Loucy (cell line): ENCODE results near the gene TNP2.
A peak's percentile ranks its signal among the peaks of the same experiment; 100 is the strongest.

Experiments used
- H2AFZ ChIP-seq: fragments of 200-600 bp; sonication (generic); 2 replicates; pipeline ENCODE4 v1.6.0; 2016; ENCODE audit warnings: antibody characterized with exemption, mild to moderate bottlenecking, low read length, moderate library complexity
- H3F3A ChIP-seq: fragments of 200-600 bp; 2 replicates; pipeline ENCODE4 v1.6.0; 2016; ENCODE audit warnings: antibody characterized with exemption, low read depth, mild to moderate bottlenecking
- H3K27me3 ChIP-seq: fragments of 200-600 bp; sonication (generic); 2 replicates; pipeline ENCODE4 v1.6.1; 2014; ENCODE audit warnings: low read length, mild to moderate bottlenecking; ENCODE audit not compliant: insufficient read depth, poor library complexity, severe bottlenecking
- H3K36me3 ChIP-seq: fragments of 200-600 bp; sonication (generic); 2 replicates; pipeline ENCODE4 v1.6.1; 2016; ENCODE audit warnings: low read length; ENCODE audit not compliant: insufficient read depth
- H3K4me1 ChIP-seq: fragments of 200-600 bp; sonication (generic); 2 replicates; pipeline ENCODE4 v1.5.1; 2014; ENCODE audit warnings: low read length, mild to moderate bottlenecking; ENCODE audit not compliant: insufficient read depth, poor library complexity, severe bottlenecking
- H3K4me2 ChIP-seq: fragments of 200-600 bp; sonication (generic); 2 replicates; pipeline ENCODE4 v1.6.0; 2014; ENCODE audit warnings: antibody characterized with exemption, low read length, low read depth, mild to moderate bottlenecking; ENCODE audit not compliant: poor library complexity, severe bottlenecking
- H3K4me3 ChIP-seq: fragments of 200-600 bp; sonication (generic); 2 replicates; pipeline ENCODE4 v1.5.1; 2014; ENCODE audit warnings: low read length, mild to moderate bottlenecking, mixed read lengths; ENCODE audit not compliant: poor library complexity, severe bottlenecking
- H3K79me2 ChIP-seq: fragments of 200-600 bp; sonication (generic); 2 replicates; pipeline ENCODE4 v1.6.1; 2014; ENCODE audit warnings: low read length; ENCODE audit not compliant: insufficient read depth
- H3K9ac ChIP-seq: fragments of 200-600 bp; sonication (generic); 2 replicates; pipeline ENCODE4 v1.6.0; 2014; ENCODE audit warnings: mild to moderate bottlenecking, low read depth, low read length, moderate library complexity; ENCODE audit not compliant: poor library complexity, severe bottlenecking
- H3K9me2 ChIP-seq: fragments of 200-600 bp; sonication (generic); replicated peaks from 2 replicates; pipeline ENCODE4 v1.6.1; 2016; ENCODE audit warnings: low read depth, low read length, mixed read lengths
- H3K9me3 ChIP-seq: fragments of 200-600 bp; sonication (generic); 2 replicates; pipeline ENCODE4 v1.6.1; 2014; ENCODE audit warnings: mild to moderate bottlenecking, antibody characterized with exemption, low read length, low read depth; ENCODE audit not compliant: insufficient read depth
- H4K20me1 ChIP-seq: fragments of 200-600 bp; sonication (generic); 2 replicates; pipeline ENCODE4 v1.6.0; 2014; ENCODE audit warnings: antibody characterized with exemption, low read length, mild to moderate bottlenecking; ENCODE audit not compliant: insufficient read depth, poor library complexity, severe bottlenecking
- EZH2phosphoT487 ChIP-seq: fragments of 200-600 bp; IDR thresholded peaks from 2 replicates; pipeline ENCODE4 v1.6.1; 2018; ENCODE audit warnings: antibody characterized with exemption, mild to moderate bottlenecking, moderate library complexity, borderline replicate concordance
- TF ChIP-seq, protein P1 (sequence below): fragments of 200-600 bp; sonication (generic); conservative IDR thresholded peaks from 2 replicates; pipeline ENCODE4 v1.5.1; 2014; ENCODE audit warnings: mild to moderate bottlenecking, antibody characterized with exemption, low read length

TNP2 gene

DNA sequence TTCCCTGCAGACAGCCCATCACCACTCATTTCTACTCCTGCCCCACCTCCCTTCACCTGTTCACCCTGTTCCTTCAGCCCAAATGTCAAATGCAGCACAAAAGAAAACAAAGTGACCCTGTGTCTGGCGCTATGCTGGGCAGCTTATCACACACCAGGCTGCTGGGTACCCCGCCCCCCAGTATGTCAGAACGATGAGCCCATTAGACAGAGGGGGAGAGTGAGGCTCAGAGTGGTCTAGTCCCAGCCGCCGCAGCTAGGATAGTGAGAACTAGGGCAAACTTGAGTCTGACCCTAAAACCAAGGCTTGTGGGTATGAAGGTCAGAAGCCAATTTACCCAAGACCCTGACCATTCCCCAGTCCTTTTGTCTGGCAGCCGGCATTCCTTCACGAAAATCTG, 4.0 kb downstream of the TNP2 start:
- no peaks in the 10 kb centered on the region for H3K79me2 ChIP-seq
- H3F3A ChIP-seq = no peaks in the 10 kb centered on the region
- no peak for TF ChIP-seq EZH2phosphoT487
- TF ChIP-seq, protein P1, sequence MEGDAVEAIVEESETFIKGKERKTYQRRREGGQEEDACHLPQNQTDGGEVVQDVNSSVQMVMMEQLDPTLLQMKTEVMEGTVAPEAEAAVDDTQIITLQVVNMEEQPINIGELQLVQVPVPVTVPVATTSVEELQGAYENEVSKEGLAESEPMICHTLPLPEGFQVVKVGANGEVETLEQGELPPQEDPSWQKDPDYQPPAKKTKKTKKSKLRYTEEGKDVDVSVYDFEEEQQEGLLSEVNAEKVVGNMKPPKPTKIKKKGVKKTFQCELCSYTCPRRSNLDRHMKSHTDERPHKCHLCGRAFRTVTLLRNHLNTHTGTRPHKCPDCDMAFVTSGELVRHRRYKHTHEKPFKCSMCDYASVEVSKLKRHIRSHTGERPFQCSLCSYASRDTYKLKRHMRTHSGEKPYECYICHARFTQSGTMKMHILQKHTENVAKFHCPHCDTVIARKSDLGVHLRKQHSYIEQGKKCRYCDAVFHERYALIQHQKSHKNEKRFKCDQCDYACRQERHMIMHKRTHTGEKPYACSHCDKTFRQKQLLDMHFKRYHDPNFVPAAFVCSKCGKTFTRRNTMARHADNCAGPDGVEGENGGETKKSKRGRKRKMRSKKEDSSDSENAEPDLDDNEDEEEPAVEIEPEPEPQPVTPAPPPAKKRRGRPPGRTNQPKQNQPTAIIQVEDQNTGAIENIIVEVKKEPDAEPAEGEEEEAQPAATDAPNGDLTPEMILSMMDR = no peak
- no peaks in the 10 kb centered on the region for H3K27me3 ChIP-seq
- H2AFZ ChIP-seq = no peak overlapping the region
- no peaks in the 10 kb centered on the region for H4K20me1 ChIP-seq
- no peaks in the 10 kb centered on the region for H3K9me3 ChIP-seq
- H3K4me1 ChIP-seq = no peaks in the 10 kb centered on the region
- no peak overlapping the region for H3K9ac ChIP-seq
- H3K4me3 ChIP-seq = no peak overlapping the region
- H3K36me3 ChIP-seq = no peaks in the 10 kb centered on the region
- no peaks in the 10 kb centered on the region for H3K9me2 ChIP-seq
- H3K4me2 ChIP-seq = no peak overlapping the region

DNA sequence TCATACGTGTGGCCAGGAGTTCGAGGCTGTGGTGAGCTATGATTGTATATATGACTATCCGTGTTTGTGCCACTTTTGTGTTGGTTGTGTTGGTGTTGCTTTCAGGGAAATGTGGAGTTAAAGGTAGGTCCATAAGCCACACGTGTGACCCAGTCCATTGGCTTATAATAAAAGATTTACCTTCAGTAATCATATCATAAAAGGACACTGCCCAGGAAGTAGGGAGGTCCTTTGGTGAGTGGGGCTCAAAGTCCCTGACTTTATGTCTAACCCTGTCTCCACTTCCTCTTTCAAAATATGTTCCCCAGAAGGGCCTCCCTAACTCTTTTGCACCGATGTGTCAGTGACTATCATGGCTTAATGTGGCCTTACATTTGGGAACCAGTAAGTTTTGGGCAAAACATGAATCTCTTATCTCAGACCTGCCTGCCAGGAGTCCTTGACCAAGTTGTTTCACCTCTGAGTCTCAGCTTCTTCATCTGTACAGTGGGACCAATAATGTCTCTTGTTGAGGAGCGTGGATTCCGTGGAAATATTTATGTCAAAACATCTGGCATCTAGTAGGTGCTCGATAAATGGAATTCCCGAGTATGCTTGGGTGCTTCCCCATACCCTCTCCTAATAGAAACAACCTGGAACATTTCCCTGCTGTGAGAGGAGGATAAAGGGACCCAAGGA, 4.8 kb downstream of the TNP2 start:
- no peak for TF ChIP-seq EZH2phosphoT487
- TF ChIP-seq, protein P1 = no peak
- Histone ChIP-seq H3K9ac (no peak overlapping the region), H3K9me2 (no peaks in the 10 kb centered on the region), H4K20me1 (no peaks in the 10 kb centered on the region), H3K79me2 (no peaks in the 10 kb centered on the region), H3K36me3 (no peaks in the 10 kb centered on the region), H3F3A (no peaks in the 10 kb centered on the region), H3K4me1 (no peaks in the 10 kb centered on the region), H3K4me3 (no peak overlapping the region), H3K27me3 (no peaks in the 10 kb centered on the region), H3K9me3 (no peaks in the 10 kb centered on the region), H3K4me2 (no peak overlapping the region), H2AFZ (no peak overlapping the region)

DNA sequence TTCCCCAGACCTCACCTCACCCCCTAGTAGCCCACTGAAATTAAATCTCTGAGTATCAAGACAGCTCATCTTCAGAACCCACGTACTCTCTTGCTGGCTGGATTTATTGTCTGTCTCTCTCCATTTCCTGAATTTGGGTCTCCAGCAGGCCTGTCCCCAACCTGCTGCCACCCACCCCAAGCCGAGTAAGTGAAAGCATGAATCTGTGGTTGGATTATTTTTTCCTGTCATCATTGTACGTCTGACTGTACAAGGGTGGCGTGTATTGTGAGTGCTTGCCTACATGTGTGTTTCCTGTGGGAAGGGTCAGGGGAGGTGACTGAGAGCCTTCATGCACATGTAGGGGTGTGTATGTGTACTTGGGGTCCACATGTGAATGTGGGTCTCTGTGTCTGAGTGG, 5.4 kb downstream of the TNP2 start:
- Histone ChIP-seq H2AFZ (no peak overlapping the region), H3F3A (no peaks in the 10 kb centered on the region), H3K9me3 (no peaks in the 10 kb centered on the region), H3K4me1 (no peaks in the 10 kb centered on the region), H3K27me3 (no peaks in the 10 kb centered on the region), H3K79me2 (no peaks in the 10 kb centered on the region), H4K20me1 (no peaks in the 10 kb centered on the region), H3K4me3 (no peak overlapping the region), H3K36me3 (no peaks in the 10 kb centered on the region), H3K4me2 (peak overlapping the region; percentile 27), H3K9ac (no peak overlapping the region), H3K9me2 (no peaks in the 10 kb centered on the region)
- TF ChIP-seq, protein P1 = no peak
- no peak for TF ChIP-seq EZH2phosphoT487
